ENCODE measurements around the gene PLP1.
"Not testable (repeated sequence)": the region's sequence is repeated elsewhere in the genome, so short reads cannot be mapped to it uniquely, and the experiment has no call there.

PLP1 gene

DNA sequence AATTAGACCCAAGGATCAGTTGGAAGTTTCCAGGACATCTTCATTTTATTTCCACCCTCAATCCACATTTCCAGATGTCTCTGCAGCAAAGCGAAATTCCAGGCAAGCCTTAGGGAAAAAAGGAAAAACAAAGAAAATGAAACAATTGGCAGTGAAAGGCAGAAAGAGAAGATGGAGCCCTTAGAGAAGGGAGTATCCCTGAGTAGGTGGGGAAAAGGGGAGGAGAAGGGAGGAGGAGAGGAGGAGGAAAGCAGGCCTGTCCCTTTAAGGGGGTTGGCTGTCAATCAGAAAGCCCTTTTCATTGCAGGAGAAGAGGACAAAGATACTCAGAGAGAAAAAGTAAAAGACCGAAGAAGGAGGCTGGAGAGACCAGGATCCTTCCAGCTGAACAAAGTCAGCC is at the start of gene PLP1:
PLP1 (plus strand) TSS at position 295 of the 400 bp plus-strand sequence. CDS start 156 bp downstream, outside the sequence.
- no peak for DNase-seq (ENCODE audit: low read depth in 2 of 2)

DNA sequence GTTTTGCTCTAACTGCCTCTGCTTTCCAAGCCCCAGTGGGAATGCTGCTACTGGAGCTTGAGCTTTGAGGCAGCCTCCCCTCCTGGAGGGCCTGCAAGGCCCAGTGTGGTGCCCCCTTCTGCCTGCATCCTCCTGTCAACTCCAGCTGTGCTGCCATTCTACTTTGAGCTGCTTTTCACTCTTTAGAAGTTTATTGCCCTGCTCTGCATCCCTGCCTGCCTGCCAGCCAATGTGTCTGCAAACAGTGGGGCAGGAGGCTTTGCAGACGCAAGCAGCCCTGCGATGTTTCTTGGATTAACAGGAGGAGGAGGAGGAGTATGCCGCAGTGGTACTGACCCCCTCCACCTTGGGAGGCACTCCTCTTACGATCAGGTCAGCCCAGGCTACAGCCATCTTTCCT is 49.5 kb upstream of the PLP1 start:
- no peak for DNase-seq (ENCODE audit: low read depth in 2 of 2)

DNA sequence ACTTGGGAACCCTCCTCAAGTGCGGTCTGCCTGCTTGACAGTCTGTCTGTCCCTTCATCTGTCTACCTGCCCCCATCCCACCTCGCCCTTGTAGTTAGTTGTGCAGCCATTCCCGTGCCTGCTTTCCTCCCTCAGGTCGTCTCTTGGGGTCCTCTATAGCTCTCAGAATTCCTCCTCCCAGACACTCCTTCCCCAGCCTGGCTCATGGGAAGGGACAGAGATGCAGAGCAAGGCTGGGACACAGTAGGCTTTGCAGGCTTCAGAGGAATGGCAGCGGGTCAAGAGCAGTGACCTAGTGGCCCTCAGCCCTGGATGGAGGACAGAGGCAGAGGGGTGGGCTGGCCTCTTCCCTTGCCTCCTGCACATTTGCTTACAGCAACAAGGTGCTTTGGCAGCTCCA is 47.6 kb upstream of the PLP1 start:
- no peak for DNase-seq (ENCODE audit: low read depth in 2 of 2)

- DNase-seq (ENCODE audit: low read depth in 2 of 2), result no peak
Observed at GRCh38 chrX:103730147-103730795, 46.4 kb upstream of the PLP1 start.

DNA sequence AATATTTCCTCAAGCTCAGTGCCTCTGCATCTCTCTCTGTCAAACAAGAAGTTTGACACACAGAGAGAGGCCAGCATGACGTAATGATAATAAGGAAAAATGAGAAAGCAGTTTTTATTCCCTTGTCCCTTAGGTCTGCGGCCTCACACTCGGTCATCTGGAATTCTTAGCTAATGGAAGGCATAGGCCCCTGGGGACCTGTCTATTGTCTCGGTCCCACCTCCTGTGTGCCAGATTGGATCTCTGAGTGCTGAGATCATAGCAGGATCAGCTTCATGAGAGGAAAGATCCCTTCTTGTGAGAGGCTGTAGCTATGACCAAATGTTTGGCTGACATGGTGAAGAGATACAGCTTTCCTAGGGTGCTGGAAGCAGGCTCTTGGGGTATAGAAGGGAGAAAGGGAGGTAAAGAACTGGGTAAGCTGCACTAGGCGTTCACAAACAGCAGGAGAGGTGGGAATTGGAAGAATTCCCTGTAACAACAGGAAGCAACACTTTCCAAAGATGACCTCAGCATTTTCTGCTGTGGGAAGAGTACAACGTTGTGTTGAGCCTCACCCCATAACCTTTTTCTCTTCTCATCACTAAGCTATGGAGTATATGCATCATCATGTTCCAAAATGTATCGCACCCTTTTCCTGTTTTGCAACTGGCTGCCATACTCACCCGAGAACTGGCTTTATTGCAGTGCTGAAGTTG is 45.7 kb upstream of the PLP1 start:
- DNase-seq (ENCODE audit: low read depth in 2 of 2), result no peak

DNA sequence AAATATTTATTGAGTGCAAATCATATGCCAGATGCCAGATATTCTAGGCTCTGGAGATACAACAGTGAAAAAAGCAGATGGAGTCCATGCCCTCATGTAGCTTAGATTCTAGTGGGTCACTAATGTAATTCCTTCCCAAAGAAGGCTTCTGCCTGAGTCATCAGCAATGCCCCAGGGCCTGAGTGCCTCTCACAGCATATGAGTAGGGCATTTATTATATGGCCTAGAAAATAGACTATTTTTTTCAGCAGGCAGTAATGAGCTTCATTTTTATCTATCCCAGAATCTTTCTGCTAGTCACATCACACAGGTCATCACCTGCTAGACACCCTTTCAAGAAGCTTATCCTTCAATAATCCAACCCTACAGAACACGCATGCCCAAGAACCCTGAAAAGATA is 43.6 kb upstream of the PLP1 start:
- DNase-seq (ENCODE audit: low read depth in 2 of 2), result no peak

DNA sequence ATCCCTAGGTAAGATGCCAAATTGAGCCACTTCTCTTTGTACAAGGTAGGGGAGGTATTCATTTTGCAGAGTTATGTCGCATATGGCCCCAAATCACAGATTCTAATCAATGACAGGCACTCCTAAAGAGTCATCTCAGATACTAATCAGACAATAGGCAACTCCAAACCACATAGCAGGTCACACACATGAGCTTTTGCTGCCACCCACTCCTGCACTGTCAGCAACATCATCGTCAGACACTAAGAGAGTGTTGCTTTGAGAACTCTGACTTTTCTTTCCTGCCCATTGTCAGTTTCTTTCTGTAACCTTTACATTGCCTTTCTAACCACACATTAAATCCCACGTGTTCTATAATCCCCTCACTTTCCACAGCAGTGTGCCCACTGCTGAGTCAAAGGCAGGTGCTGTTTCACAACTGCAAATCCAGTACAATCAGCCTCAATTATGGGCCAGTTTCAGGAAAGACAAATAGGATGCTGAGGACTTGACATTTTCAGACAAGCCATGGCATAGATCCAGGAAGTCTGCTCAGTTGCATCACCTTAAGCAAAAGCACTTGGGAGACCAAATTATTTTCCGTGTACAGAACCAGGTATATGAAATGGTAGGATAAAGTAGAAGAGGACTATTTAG is 42.4 kb upstream of the PLP1 start:
- DNase-seq (ENCODE audit: low read depth in 2 of 2), result peak in 1 of 2 donors; percentile 2

DNA sequence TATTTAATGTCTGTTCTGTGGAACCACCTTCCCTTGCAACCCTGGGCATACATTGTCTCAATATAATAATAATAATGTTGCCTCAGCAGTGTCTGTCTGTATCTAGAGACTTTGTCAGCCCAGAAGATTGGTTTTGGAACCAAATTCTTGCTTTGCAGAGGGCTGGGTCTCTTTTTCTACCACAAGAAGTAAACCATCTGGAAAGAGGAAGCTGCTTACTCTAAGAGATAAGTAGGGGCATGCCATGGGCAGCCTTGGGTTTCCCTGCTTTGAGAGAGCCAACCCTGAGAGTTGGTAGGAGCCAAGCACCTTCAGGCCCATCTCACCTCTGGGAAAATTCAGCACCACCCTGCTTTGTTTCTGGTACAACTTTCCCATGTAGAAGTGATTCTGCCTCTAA is 38.9 kb upstream of the PLP1 start:
- DNase-seq (ENCODE audit: low read depth in 2 of 2), result no peak

DNA sequence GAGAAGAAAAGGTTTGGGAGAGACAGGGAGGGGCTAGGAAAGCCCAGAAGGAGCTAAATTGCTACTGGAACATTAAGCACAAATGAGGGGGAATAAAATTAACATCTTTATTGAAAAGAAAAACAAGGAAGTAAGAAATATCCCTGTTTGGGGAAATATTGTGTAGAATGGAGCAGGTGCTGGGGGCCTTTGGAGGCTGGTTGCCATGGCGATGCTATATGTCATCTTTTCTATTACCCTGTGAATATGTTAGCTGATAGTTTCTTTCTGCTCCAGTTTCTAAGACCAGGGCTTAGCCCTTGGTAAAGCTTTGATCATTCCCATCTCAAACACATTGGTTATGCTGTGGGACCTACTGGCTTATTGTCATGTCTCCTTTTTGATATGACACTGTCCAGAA is 37.2 kb upstream of the PLP1 start:
- no peak for DNase-seq (ENCODE audit: low read depth in 2 of 2)

DNA sequence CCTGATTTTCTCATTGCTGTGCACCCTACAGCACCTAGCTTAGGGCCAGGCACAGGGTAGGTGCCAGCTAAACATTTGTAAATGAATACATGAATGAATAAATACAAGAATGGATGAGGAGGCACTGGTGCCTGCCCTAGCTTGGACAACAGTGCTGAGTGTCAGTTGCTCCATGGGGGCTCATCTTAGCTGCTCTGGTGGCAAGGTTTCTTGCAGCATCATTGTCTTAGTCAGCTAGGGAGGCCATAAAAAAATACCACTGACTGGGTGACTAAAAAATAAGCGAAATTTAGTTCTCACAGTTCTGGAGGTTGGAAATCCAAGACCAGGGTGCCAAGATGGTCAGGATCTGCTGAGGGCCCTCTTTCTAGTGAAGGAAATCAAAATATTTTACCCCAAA is 34.8 kb upstream of the PLP1 start:
- no peak for DNase-seq (ENCODE audit: low read depth in 2 of 2)

DNA sequence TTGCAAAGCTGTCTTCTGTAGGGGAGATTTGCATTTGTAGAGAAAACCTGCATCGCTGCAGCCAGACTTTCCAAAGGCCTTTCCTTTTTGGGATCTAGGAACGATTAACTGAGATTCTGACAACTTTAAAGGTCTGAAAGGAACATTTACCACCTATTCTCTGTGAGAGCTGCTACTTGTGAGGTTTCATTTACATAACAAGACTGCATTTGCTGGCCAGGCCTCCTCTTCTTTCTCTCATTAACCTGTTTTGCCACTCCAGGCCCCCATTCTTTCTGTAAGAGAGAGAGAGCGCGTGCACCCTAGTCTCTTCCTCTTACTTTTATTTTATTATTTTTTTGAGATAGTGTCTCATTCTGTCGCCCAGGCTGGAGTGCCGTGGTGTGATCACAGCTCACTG is 34.3 kb upstream of the PLP1 start:
- no peak for DNase-seq (ENCODE audit: low read depth in 2 of 2)

DNA sequence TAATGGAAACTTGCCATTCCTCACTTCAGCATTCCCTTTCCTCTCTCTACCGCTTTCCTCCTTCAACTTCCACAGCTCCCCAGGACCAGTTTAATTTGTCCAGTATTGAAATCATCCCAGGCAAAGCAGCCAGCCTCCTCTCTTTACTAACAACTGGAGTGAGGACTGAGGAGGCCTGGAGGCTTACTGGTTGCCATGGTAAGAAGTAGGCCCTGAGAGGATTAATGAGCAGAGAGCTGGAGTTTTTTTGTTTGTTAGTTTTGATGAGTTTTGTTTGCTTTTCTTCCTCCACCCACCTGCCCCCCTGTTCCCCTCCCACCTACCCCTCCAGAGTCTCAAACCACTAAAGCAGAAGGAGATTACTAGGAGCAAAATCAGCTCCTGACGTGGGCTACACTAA is 29.5 kb upstream of the PLP1 start:
- DNase-seq (ENCODE audit: low read depth in 2 of 2), result no peak

DNA sequence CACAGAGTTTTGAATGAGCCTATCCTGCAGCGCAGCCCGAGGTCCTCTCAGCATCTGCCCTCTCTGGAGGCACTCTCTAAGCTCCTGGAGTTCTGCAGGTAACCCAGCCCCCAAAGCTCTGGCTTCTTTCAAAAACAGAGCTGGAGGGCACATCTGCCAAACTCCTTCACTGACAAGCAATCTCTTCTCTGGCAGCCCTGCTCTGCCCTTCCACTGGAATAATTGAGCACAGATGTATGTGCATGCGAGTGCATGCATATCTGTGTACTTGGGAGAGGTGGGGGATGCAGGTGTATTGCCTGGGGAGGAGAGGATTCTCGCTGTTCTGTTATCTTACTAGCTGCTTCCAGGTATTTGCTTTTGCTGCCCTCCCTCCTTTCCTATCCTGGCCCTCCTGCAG is 22.2 kb upstream of the PLP1 start:
- no peak for DNase-seq (ENCODE audit: low read depth in 2 of 2)

DNA sequence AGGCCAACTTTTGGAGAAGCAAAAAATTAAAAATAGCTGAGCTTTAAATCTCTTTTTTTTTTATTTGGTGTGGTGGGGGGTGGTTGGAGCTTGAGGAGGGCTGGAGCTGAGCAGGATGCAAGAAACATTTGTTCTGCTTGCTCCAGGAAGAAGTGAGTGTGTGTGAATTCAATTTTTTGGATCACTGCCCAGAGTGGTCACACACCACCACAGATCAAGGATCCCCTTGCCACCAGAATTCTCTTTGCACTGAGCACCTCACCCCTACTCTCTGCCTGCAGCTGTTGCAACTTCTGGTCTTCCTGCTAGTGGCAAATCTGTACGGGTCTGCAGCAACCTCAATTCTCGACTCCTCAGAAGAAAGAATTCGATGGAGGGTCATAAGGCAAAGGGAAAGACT is 19.9 kb upstream of the PLP1 start:
- no peak for DNase-seq (ENCODE audit: low read depth in 2 of 2)

DNA sequence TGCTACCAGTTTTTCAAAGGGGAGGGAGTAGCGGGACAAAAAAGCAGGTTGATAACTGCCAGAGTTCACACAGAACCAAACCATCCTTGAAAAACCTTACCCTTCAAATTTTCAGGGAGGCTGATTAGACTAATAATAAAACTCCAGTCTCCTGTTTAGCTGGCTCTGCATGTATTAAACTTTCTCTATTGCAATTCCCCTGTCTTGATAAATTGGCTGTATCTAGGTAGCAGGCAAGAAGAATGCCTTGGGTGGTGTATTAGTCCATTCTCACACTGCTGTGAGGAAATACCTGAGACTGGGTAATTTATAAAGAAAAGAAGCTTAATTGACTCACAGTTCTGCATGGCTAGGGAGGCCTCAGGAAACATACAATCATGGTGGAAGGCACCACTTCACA is 18.1 kb upstream of the PLP1 start:
- no peak for DNase-seq (ENCODE audit: low read depth in 2 of 2)

DNA sequence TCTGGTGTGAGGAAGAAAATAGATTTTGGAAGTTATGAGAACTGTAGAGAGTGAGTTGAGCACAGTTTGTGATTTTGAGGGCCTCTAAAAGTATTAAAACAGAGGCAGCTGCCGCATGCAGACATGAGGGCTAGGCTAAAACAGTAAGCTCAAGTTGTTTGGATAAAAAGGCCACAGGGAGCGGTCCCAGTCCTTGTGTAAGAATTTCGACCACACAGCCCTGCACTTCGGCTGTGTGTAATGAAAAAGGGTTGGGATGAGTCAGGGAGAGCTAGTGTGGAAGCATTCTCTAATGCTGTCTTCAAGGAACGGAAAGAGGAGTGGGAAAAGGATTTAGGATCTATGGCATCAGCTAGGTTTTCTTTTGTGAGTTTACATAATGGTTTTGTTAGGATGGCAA is 13.1 kb upstream of the PLP1 start:
- DNase-seq (ENCODE audit: low read depth in 2 of 2), result not testable (repeated sequence)

GRCh38 chrX:103766813-103767555 is 9.7 kb upstream of the PLP1 start:
- not testable (repeated sequence) for DNase-seq (ENCODE audit: low read depth in 2 of 2)

DNA sequence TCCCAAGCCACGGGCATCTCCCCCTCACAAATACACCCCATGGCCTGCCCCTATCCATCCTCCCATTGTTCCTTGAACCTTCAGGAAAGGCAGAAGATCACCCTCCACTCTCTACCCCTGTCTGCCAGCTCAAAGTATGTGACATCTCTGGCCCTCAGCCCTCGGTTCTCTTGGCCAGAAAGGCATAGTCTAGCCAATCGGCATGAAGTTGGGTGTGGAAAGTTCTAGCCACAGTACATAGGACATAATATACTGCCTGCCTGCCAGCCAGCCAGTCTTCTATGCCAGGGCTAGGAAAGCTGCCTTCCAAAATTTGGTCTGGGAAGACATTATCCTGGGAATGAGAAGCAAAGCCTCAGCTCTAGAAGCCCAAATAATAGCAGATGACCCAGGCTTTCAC is 3.2 kb upstream of the PLP1 start:
- no peak for DNase-seq (ENCODE audit: low read depth in 2 of 2)

DNA sequence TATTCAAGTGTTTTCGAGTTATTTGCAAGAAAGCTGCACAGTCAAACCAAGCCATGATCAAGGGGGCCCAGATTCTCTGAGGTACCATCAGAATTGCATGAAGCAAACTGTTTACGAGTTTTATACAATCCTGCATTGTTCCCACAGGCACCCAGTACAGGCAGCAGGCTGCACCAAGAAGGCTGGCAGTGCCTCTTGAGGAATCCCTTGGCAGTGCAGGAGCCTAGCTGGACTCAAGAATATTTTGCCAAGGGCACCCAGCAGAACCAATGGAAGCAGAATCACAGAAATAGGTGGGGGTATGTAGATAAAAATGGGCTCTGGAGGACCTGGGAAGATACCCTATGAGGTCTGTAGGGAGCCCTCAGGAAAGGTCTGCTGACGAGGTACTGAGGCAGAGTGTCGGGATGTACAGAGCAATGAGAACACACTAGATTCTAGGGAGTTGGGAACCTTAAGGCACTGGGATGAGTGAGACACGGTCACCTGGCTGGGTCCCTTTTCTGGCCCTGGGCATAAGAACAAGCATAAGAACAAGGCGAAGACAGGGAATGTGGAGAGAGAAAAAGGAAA is 2.5 kb upstream of the PLP1 start:
- no peak for DNase-seq (ENCODE audit: low read depth in 2 of 2)

DNA sequence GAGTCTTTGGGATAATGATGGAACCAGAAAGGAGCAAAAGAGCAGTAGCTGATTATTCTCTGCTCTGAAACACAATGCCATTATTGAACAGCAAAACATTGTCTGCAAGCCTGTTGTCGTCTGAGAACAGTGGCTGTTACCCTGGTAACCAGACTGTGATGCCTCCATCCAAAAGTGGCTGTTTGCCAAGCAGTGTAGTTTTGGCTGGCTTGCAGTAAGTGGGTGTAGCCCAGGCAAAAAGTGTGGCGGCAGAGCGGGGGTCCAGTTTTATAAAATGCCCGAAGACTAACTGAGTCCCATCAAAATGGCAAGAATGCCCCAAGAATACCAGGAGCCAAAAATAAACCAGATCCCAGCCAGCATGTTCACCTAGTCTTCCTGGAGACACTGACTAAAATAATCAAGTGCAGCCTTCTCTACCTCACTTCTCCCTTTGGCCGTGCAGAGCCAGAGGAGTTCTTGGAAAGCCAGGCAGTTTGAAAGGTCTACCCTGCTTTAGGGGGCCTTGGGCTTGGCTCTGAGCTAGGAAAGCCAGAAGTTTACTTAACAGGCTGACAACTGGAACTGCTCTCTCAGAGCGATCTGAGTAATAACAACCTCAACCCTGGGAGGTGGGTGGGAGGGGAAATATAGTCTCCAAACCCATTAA is 2.6 kb downstream of the PLP1 start:
- no peak for DNase-seq (ENCODE audit: low read depth in 2 of 2)

DNA sequence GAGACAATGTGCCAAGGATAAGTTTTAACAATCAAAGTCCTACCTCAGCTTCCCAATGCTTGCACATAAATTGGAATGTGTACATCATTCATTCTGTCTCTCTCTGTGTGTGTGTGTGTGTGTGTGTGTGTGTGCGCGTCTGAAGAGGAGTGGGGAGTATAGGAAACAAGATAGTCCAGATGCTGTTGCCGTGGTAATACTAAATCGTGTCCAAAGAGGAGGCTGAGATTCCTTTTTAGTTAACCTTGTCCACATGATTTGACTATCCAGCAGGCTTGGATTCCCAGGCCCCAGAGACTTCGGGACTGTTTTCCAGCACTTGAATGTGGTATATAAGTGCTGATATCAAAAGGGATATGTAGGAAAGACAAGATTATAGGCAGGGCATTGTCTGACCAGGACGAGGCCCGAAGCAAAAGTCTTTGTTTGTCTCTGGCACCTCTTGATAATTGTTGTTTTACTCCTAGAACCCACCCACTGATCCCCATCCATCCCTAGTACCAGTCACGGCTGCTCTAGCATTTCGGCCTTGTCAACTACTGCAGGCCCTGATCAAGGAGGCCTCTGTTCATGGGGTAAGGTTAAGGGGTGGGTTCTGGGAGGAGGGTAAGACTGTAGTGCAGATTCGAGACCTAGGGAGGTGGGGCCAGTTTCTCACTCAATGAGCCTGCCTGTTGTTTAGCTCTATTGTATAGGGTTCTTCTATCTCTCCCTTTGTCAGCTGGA is 3.9 kb downstream of the PLP1 start:
- no peak for DNase-seq (ENCODE audit: low read depth in 2 of 2)
